PFSK-1 (cell line): ENCODE data around the gene EXOC4.

Source experiments
- FOXP2 ChIP-seq: optimal IDR thresholded peaks from 2 replicates; pipeline ENCODE3; 2011; ENCODE audit warnings: borderline replicate concordance, control low read depth, inconsistent platforms; ENCODE audit not compliant: insufficient read depth; ENCODE audit errors: extremely low read length, extremely low read depth
- POLR2AphosphoS5 ChIP-seq: IDR thresholded peaks from 2 replicates; pipeline ENCODE4 v1.6.1; 2012; ENCODE audit warnings: low read depth, mild to moderate bottlenecking, control low read depth, low read length, moderate library complexity
- SIN3A ChIP-seq: IDR thresholded peaks from 2 replicates; pipeline ENCODE4 v1.6.1; 2012; ENCODE audit warnings: mild to moderate bottlenecking, low read length, moderate library complexity, borderline replicate concordance; ENCODE audit not compliant: insufficient read depth
- TAF1 ChIP-seq: IDR thresholded peaks from 2 replicates; pipeline ENCODE4 v1.6.1; 2012; ENCODE audit warnings: low read length, control low read depth, borderline replicate concordance; ENCODE audit not compliant: insufficient read depth
- TF ChIP-seq, protein P1 (sequence below), 2 experiments: IDR thresholded peaks; 2 replicates each; pipeline versions ENCODE4 v1.6.1 to v1.8.0; 2011 to 2012; ENCODE audit warnings: low read depth in 2 of 2, low read length in 2 of 2, control low read depth in 1 of 2, inconsistent platforms in 1 of 2, mild to moderate bottlenecking in 1 of 2, moderate library complexity in 1 of 2; ENCODE audit not compliant: insufficient read depth in 1 of 2

The EXOC4 gene

DNA sequence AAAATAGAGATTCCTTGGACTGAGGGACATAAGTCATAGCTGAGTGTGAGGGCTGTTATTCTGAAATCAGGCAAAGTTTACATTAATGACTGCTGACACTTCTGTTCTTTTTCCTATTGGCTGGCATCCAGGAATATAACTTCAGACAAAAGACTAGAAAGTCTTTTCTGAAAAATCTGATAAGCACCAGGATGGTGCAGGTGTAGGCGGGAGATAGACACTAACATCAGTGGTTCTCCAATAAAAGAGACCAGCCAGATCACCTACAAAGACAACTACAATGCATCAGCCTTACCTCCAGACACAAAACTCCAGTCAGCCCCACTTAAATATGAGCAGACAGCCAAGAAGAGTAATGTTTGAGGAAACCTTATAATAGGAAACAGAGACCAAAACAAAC, 705.9 kb downstream of the EXOC4 start:
- TF ChIP-seq, protein P1, sequence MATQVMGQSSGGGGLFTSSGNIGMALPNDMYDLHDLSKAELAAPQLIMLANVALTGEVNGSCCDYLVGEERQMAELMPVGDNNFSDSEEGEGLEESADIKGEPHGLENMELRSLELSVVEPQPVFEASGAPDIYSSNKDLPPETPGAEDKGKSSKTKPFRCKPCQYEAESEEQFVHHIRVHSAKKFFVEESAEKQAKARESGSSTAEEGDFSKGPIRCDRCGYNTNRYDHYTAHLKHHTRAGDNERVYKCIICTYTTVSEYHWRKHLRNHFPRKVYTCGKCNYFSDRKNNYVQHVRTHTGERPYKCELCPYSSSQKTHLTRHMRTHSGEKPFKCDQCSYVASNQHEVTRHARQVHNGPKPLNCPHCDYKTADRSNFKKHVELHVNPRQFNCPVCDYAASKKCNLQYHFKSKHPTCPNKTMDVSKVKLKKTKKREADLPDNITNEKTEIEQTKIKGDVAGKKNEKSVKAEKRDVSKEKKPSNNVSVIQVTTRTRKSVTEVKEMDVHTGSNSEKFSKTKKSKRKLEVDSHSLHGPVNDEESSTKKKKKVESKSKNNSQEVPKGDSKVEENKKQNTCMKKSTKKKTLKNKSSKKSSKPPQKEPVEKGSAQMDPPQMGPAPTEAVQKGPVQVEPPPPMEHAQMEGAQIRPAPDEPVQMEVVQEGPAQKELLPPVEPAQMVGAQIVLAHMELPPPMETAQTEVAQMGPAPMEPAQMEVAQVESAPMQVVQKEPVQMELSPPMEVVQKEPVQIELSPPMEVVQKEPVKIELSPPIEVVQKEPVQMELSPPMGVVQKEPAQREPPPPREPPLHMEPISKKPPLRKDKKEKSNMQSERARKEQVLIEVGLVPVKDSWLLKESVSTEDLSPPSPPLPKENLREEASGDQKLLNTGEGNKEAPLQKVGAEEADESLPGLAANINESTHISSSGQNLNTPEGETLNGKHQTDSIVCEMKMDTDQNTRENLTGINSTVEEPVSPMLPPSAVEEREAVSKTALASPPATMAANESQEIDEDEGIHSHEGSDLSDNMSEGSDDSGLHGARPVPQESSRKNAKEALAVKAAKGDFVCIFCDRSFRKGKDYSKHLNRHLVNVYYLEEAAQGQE (IDR thresholded peaks at IDR 0.05; ENCODE audit: insufficient read depth in 1 of 2, low read depth in 2 of 2, low read length in 2 of 2): no peak
- TF ChIP-seq SIN3A (no peak), POLR2AphosphoS5 (no peak), TAF1 (no peak), FOXP2 (no peak)

DNA sequence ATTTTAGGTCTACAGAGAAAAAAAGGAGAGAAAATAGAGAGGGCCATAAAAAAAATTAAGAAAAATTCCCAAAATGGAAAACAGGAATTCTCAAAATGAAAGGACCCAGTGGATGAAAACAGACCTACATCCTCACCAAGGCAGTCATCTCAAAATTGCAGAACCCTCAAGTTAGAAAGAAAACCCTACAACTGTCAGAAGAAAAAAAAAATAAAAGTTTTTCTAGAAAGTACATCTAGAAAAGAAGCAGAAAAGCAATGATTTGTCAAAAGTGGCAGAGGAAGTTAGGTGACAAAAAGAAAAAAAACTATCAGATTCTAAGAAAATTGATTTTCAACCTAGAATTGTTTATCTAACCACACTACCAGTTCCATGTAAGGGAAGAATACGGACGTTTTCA, 706.6 kb downstream of the EXOC4 start:
- TF ChIP-seq TAF1 (no peak), POLR2AphosphoS5 (no peak), SIN3A (no peak), FOXP2 (no peak)
- TF ChIP-seq, protein P1 (IDR thresholded peaks at IDR 0.05; ENCODE audit: insufficient read depth in 1 of 2, low read depth in 2 of 2, low read length in 2 of 2): no peak

DNA sequence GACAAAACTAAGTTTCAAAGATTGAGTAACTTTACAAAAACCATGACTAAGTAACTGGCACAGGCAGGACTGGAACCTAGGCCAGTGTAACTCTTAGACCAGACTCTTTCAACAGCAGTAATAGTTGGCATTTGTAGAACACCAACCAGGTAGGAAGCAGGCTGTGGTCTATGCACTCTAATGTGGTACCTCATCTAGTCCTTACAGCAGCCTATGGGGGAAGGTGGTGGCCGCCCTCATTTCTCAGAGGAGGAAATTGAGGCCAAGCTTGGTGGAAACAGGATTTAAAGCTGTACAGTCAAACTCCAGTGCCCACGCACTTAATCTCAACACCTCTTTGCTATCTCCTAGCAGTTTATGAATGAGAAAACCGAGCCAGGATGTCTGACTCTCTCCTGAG, 708.8 kb downstream of the EXOC4 start:
- TF ChIP-seq SIN3A (no peak), TAF1 (no peak), POLR2AphosphoS5 (no peak), FOXP2 (no peak)
- TF ChIP-seq, protein P1 (IDR thresholded peaks at IDR 0.05; ENCODE audit: insufficient read depth in 1 of 2, low read depth in 2 of 2, low read length in 2 of 2): no peak

DNA sequence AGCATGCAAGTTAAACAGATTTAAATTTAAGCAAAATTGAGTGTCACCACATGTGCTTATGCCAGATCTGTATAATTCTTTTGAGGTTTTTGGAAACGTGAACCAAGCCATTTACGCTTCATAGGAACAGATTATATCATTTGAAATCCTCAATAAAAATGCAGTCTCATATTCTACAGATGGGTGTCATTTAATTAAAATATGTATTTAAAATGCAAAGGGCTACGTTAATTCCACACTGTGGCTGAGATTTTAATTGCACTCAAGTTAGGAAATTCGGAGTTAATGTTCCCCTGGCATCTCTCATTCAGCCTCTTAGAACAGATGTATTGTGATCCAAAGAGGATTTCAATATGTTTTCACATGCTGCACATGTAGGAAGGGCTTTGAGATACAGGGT, 709.8 kb downstream of the EXOC4 start:
- TF ChIP-seq SIN3A (no peak), TAF1 (no peak), POLR2AphosphoS5 (no peak), FOXP2 (no peak)
- TF ChIP-seq, protein P1 (IDR thresholded peaks at IDR 0.05; ENCODE audit: insufficient read depth in 1 of 2, low read depth in 2 of 2, low read length in 2 of 2): no peak

DNA sequence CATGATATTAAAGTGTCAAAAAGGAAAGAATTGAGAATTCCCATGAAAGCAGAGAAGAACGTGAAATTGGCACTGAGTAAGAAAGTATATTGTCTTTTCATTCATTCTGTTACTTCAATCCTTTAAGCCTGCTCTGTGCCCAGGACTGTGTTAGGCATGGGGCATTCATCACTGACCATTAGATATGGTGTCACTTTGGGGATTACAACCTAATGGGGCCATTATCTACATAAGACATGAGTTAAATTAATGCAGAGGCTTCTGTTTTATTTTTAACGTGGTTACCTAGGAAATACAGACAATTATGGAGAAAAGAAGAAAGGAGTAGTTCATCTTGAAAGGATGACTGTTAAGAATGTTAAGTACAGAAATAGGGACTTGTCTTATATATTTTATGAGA, 710.8 kb downstream of the EXOC4 start:
- TF ChIP-seq, protein P1 (IDR thresholded peaks at IDR 0.05; ENCODE audit: insufficient read depth in 1 of 2, low read depth in 2 of 2, low read length in 2 of 2): no peak
- no peak for TF ChIP-seq SIN3A
- no peak for TF ChIP-seq TAF1
